UCSD-AML1 (cell line): ENCODE data around the gene PMAIP1.
"Not testable (repeated sequence)": the region's sequence is repeated elsewhere in the genome, so short reads cannot be mapped to it uniquely, and the experiment has no call there.

ENCODE experiments used
- DNase-seq: peaks from one replicate; lab custom pipeline; 2025; ENCODE audit not compliant: unreplicated experiment; lab: John Stamatoyannopoulos, UW

Gene PMAIP1

DNA sequence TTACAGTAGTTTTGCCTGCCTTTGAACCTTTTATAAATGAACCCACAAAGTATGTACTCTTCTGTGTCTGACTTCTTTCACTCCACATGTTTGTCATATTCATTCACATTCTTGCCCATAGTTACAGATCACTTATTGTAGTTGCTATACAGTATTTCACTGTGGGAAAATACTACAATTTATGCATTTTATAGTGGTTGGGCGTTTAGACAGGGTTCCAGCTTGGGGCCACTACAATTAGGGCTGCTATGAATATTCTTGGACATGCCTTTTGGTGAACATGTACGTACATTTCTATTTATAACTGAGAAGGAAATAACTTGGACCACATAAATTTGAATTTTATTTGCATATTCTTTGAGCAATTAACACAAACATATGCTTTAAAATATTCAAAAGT is 15.4 kb upstream of the PMAIP1 start:
- no peak for DNase-seq

DNA sequence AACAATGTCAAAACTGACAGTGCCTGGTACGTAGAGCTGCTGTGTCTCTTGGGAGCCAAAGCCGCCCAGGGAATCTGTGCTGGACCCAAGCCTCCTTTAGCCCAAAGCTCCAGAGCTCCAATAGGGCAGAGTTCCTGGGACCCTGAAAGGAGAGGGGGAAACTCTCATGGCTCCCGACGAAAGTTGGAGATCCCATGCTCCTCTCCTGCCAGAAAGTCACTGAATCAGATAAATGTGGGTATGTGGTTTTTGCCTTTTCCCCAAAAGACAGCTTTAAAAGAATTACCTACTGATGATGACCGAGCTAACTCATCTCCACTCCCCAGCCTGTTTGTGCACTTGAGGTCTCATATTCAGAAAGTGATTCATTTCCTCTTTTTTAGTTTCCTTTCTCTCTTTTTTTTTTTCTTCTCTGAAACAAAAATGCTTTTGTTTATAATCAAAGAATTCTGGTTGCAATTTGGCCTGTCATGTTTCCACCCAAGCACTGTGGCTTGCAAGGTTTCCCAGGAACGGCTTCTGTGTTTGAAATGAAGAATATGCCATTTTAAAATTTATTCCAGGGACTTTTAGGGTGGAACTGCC is 14.1 kb upstream of the PMAIP1 start:
- no peak for DNase-seq

- not testable (repeated sequence) for DNase-seq
These were observed 13.4 kb upstream of the PMAIP1 start for GRCh38 chr18:59886399-59886798.

- no peak for DNase-seq
These were observed 7.7 kb upstream of the PMAIP1 start for GRCh38 chr18:59892123-59892522.

- DNase-seq = no peak
These were observed 5.8 kb upstream of the PMAIP1 start for GRCh38 chr18:59893971-59894370.

DNA sequence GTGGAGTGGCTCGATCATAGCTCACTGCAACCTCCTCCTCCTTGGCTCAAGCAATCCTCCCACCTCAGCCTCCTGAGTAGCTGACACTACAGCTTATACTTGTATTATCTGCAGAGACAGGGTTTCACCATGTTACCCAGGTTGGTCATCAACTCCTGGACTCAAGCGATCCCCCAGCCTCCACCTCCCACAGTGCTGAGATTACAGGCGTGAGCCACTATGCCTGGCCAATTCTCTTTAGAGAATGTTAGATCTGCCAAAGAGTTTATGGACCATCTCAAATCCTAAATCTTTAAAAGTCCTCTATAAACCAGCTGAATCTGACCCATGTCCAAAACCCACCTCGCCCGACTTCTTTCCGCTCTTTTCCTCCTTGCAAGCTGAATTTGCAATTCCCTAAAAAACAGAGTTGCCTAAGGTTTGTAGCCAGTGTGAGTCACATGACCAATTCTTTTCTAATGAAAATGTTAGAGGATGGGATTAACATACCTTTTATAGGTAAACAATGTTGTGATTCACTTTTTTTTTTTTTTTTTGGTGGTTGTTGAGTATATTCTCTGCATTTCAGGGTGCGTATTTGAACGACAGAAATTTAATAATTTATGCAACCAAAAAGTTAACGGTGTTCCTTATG is 2.4 kb upstream of the PMAIP1 start:
- DNase-seq = no peak

GRCh38 chr18:59898093-59898492 is 1.7 kb upstream of the PMAIP1 start:
- no peak for DNase-seq

GRCh38 chr18:59898609-59899297 is 1.0 kb upstream of the PMAIP1 start:
- no peak for DNase-seq

- DNase-seq = peak; percentile 66
These were observed 679 bp downstream of the PMAIP1 start for GRCh38 chr18:59900222-59901128.

DNA sequence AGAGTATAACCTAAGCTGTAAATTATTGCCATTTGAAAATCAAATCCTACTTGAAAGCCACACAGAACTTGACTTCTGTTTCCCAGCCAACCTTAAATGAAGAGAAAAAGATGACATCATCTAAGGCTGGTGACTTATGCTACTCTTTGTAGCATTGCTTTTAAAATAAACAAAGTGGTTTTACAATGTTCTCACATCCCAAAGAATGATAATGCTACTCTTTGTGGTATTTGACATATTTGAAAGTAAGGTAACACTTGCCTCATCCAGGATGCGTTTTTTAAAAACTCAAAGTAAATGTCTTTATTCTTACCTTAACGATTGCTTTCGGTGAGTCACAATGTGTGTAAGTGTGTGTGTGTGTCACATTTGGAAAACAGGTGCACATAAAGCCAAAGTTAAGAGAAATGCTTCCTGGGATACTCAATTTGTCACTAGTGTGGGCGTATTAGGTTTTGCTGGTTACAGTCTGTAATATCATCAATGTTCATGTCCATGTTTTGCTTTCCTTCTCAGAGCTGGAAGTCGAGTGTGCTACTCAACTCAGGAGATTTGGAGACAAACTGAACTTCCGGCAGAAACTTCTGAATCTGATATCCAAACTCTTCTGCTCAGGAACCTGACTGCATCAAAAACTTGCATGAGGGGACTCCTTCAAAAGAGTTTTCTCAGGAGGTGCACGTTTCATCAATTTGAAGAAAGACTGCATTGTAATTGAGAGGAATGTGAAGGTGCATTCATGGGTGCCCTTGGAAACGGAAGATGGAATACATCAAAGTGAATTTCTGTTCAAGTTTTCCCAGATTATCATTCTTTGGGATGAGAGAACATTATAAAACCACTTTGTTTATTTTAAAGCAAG is 2.6 kb downstream of the PMAIP1 start:
- DNase-seq = no peak

GRCh38 chr18:59902993-59903610 is 3.3 kb downstream of the PMAIP1 start:
- DNase-seq = no peak

GRCh38 chr18:59904011-59904601 is 4.3 kb downstream of the PMAIP1 start:
- no peak for DNase-seq

DNA sequence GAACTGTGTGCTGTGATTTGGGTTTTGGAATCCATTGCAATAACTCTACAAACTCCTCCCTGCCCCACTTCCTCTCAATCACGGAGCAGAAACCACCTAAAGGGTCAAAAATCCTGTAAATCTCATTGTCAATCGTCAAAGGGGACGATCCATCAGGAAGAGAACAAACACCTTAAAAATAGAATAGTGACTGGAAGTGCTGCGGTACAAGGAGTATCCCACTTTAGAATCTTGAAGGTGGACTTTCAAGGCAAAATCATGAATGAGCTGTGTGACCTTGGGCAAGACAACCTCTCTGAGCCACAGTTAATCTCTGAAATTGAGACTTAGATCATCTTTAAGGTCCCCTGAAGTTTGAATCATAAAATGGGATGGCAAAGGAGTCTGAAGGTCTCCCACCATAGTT is 5.9 kb downstream of the PMAIP1 start:
- DNase-seq = no peak

GRCh38 chr18:59906203-59906602 is 6.4 kb downstream of the PMAIP1 start:
- DNase-seq = no peak

DNA sequence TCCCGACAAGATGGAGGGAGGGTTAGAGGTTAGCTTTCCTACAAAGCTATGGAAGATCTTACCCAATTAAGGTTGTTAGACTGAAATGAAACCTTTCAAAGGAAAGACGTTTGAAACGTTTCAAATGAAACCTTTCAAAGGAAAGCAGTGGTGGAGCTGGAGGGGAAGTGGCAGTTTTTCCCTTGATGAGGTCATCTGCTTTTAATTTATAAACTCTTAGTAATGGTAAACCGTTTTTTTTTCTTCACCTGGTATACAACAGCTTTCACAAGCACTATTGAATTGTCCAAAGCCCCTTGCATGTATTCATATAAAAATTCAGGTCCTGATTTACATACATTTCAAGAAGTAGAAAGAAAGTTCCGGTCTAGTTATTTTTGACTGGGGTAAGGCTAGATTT is 7.4 kb downstream of the PMAIP1 start:
- DNase-seq = no peak

DNA sequence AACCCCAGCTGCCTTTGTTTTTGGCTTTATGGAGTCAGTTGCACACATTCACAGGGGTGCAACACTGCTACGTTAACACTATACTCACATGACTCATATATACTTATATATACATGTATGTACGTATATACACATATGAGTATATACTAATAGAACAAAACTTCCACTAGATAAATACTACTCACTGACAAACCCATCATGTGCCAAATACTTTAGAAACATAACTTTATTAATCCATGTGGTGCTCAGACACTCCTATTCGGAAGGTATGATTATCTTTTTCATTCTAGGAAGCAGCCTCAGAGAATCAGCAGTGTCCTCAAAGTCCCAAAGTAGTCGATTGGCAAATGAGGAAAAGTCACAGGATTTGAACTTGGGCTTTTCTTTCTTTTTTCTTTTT is 7.9 kb downstream of the PMAIP1 start:
- DNase-seq = no peak

- no peak for DNase-seq
These were observed 9.0 kb downstream of the PMAIP1 start for GRCh38 chr18:59908799-59909198.

DNA sequence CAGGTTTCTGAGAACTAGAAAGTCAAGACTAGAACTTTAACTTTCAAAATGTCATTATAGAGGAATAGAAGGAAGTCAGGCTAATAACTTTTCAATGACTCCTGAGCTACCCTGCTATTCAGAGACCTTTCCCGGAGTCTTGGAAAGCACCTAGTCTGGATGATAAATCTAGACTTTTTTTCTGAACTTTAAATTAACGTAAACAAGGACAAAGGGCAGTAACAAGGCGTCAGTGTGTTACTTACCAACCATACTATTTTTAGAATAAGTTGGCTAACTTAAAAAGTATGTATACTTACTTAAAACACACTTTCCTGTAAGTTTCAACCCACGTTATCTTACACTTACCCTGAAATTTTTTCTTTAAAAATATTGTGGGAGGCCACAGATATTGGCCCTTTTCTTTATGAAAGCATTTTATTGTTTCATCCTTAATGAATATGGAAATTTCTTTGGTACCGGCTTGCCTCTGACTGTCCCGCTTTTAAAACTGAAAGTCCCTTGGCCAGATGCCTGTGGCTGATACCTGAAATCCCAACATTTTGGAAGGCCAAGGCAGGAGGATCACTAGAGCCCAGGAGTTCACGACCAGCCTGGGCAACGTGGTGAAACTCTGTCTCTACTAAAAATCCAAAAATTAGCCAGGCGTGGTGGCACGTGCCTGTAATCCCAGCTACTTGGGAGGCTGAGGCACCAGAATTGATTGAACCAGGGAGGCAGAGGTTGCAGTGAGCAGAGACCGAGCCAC is 9.7 kb downstream of the PMAIP1 start:
- DNase-seq = no peak

DNA sequence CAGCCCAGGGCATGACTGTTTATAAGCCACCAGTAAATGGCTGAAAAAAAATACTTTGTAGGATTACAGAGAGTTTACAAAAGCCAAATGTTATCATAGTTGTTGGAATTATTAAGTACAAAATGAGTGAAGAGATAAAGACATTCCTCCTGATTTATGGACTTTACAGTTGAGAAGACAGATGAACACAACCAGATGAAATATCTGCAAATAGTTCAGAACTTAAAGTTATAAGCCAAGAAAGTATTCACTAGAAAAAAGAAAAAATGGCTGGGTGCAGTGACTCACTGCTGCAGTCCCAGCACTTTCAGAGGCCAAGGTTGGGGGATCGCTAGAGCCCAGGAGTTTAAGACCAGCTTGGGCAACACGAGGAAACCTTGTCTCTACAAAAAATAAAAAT is 11.2 kb downstream of the PMAIP1 start:
- DNase-seq = no peak
